ENCODE data around the gene IGF1R.
"Not testable (repeated sequence)": the region's sequence is repeated elsewhere in the genome, so short reads cannot be mapped to it uniquely, and the experiment has no call there.

IGF1R gene

DNA sequence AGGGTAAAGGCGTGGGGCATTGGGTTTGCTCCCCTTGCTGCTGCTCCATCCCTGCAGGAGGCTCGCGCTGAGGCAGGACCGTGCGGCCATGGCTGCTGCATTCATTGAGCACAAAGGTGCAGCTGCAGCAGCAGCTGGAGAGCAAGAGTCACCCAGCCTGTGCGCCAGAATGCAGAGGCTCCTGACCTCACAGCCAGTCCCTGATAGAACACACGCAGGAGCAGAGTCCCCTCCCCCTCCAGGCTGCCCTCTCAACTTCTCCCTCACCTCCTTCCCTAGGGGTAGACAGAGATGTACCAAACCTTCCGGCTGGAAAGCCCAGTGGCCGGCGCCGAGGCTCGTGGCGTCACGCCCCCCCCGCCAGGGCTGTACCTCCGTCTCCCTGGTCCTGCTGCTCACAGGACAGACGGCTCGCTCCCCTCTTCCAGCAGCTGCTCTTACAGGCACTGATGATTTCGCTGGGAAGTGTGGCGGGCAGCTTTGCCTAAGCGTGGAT is 312.3 kb downstream of the IGF1R start:
- DNase-seq (ENCODE audit: low read depth in 2 of 2), result no peak

DNA sequence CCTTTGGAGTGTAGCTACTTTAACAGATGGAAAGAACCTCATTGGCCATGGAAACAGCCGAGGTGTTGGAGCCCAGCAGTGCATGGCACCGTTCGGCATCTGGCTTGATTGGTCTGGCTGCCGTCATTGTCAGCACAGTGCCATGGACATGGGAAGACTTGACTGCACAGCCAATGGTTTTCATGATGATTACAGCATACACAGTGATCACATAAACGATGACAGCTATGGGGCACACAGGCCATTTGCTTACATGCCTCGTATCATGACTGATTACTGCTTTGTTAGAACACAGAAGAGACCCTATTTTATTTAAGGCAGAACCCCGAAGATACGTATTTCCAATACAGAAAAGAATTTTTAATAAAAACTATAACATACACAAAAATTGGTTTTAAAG is 315.1 kb downstream of the IGF1R start:
- DNase-seq (ENCODE audit: low read depth in 2 of 2), result no peak

DNA sequence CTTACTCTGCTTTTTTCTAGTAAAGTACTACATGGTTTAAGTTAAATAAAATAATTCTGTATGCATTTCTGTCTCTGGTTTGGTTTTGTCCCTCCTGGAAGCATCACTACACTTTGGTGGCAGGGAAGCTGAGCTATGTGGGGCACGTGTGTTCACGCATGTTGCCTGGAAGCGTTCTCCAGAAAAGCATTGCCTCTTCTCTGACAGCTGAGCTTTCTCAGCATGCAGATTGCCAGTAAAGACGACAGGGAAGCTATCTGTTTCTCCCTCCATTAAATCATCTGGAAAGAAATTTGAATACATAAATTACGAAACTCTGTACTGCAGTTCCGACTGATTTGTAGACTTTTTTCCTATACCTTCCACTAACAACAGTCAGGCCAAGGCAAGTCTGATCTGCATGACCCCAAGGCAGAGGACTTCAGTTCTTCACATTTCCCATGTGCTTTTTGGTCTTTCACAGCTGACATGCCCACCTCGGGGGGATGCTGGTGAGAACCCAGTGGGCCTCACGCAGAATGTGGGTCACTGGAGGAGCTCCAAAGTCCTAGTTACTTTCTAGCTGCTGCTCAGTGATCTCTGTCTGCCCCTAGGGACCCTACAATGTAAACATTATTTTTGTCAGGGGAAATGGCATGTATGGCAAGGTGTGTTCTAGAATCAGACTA is 316.3 kb downstream of the IGF1R start:
- no peak for DNase-seq (ENCODE audit: low read depth in 2 of 2)

DNA sequence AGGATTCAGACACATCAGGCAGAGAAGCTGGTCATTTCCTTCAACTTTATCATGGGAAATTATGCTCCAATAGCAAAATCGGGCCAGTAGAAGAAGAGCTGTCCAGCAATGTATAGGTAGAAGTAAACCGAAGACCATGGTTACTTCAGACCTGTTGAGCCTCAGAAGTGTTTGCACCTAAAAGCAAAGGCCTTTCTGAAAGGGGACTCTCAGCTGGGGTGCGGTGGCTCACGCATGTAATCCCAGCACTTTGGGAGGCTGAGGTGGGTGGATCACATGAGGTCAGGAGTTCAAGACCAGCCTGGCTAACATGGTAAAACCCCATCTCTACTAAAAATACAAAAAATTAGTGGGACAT is 316.8 kb downstream of the IGF1R start:
- not testable (repeated sequence) for DNase-seq (ENCODE audit: low read depth in 2 of 2)

DNA sequence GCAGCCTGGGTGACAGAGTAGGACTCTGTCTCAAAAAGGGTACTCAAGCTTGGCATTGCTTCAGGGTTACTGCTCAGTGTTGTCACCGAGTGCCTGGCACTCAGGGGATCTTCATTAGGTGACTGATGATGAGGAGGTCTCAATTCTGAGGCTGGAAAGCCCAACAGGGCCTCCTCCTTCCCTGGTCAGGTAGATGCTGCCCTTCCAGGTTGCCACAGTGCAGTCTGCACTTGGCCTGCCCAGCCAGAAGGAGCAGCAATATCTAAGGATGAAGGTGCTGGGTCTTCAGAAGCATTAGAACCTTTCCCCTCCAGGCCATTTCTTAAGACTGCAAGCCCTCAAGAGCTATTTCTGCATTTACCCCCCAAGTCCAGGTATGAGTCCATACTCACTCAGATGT is 317.3 kb downstream of the IGF1R start:
- no peak for DNase-seq (ENCODE audit: low read depth in 2 of 2)

DNA sequence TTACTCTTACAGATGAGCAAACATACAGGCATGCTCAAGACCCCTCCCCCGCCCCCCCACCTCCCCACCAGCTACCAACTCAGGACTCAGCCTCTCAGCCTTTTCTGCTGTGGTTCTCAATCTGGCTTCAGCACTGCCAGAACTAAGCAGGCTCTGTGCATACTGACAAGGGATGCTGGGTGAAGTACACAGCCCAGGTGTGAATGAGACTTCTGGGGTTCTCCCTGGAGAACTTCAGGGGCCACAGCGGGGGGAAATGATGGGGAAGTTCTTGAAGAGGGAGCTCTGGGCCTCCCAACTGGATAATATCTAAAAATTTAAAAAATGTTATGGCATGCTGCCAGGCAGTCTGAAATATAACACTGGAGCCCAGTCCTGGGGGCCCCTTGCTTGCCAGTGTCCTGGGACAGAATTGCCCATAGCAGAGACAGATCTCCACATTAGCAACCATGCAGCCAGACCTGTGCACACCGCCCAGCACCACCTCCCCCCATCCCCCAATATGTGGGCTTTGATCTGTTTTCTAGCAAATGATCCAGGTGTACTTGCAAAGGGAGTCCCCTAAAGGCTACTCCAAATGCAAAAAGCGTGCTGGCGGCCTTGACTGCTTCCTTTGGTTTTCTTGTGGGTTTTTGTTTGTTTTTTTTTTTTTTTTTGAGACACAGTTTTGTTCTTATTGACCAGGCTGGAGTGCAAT is 317.9 kb downstream of the IGF1R start:
- DNase-seq (ENCODE audit: low read depth in 2 of 2), result no peak

DNA sequence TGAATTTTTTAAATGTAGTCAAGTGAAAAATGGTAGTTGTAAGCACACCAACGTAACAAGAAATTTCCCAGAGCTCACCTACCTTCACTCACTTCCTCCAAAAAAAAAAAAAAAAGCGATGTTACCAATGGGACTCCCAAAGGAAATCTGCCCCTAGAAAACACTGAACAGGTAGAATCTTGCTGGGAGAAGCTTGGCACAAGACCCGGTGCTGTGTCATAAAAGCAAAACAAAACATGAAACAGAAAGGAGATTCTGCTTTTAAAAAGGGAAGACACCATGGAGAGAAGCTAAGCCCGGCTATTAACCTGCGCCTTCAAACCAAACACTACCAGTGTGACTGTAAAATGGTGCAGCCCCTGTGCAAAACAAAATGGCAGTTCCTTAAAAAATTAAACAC is 318.8 kb downstream of the IGF1R start:
- DNase-seq (ENCODE audit: low read depth in 2 of 2), result no peak

DNA sequence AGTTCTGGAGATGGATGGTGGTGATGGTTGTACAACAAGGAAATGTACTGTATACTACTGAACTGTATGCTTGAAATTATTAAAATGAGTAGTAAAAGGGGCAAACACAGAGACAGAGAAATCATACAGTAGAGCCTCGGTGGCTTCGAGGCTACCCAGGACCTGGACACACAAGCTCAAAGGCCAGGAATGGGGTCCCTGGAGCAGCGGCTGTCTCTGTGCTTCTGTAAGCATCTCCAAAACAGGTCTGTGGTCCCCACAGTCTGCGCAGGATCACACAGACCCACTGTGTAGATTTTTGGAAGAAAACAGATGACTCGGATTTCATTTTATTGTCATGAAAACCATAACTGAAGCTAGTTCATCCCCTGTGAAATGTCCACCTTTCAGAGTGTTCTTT is 319.6 kb downstream of the IGF1R start:
- no peak for DNase-seq (ENCODE audit: low read depth in 2 of 2)

DNA sequence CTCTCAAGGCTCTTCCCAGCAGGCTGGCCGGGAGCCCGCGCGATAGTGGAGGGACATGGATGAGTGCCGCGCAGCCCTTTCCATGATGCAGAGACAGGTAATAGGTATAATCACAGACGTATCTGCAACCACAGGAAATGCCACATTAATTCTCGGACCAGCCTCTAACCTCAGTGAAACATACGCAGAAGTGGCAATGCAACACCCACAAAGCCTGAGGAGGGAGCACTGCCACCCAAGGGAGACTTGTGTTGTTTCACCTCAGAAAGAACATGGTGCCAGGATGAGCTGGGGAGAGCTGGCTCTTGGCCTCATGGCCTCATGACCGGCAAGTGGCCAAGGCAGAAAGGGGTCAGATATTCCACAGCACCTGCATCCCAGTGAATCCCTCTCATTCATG is 320.2 kb downstream of the IGF1R start:
- DNase-seq (ENCODE audit: low read depth in 2 of 2), result no peak

DNA sequence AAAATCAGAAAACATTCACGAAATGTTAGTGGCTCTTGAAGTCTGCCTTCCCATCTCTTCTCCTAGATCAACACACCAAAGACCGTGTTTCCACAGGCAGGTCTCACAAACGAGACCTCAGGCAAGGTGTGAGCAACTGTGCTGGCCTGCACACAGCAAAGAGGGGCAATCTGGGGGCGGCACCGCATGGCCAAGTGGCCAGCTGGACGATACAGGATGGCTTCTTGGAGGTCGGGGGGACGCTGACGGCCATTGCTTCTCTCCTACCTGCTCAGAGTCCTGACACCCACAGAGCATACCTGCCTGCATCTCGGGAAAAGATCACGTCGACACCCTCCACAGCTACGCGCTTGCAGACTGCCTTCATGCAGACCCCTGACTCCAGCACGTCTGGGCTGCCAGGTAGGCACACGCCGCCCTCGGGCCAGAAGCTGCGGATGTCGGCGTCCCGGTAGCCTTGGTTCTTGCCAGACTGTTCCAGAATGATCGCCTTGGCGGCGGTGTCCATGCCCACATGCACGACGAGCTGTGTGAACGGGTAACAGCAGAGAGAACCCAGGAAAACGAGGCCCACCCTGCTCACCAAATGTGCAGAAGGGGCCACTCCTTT is 320.9 kb downstream of the IGF1R start:
- no peak for DNase-seq (ENCODE audit: low read depth in 2 of 2)

DNA sequence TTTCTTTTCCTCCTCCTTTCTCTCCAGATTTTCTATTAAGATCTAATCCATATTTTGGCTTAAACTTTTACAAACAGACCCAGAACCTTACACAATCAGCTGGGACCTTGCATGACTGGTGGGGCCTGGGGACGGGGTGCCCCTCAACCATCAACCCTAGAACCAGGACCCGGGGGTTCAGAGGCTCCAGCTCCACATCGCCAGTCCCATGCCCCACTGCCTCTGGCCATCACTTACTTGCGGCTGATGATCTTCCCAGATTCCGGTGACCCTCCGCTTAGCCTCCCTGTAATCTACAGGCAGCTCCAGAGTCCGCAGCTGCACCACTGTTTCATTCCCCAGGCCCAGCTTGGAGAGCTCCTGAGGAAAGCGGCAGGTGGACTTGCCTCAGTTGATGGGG is 322.5 kb downstream of the IGF1R start:
- DNase-seq (ENCODE audit: low read depth in 2 of 2), result no peak

DNA sequence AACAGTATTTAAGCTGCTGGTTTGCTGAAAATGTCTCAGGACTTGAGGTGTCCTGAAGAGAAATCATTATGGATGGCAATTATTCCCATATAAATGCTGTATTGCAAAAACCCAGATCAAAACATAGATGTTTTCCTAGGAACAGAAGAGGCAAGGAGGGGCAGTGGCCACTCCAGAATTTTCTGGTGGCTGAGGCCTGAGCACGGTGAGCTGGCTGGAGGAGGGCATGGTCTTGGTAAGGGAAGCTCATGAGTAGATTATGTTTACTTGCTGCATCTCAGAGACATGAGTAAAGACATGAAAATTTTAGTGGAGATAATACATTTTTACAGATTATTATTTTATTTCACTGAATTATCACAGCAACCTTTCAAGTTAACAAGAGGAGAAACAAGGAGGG is 328.2 kb downstream of the IGF1R start:
- DNase-seq (ENCODE audit: low read depth in 2 of 2), result no peak

DNA sequence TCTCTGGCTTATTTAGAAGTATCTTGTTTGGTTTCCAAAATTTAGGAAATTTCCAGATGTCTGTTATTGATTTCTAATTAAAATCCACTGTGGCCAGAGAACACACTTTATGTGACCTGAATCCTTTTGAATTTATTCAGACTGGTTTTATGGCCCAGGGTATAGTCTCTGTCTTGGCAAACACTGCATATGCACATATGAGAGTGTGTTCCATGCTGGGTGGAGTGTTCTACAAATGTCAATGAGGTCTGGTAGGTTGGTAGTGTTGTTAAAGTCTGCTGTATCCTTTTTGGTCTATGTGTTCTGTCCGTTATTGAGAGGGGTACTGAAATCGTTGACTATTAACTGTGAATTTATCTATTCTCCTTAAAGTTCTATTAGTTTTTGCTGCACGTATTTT is 329.1 kb downstream of the IGF1R start:
- no peak for DNase-seq (ENCODE audit: low read depth in 2 of 2)

DNA sequence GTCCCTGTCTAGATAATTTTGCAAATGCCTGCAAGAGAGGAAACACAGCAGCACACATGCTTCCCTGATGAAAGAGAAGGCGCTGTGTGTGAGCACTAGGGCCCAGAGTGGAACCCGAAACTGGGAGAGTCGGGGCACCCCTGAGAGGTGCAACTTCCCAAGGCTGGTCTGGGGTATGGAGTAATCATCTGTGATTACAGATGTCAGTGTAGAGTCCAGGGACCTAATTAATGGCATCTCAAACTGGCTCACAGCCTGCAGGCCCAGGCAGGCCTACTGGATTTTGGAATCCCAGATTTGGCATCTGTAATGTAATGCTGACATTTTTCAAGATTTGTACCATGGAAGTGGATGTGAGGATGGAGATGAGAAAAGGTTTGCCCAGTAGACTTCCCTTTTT is 329.8 kb downstream of the IGF1R start:
- no peak for DNase-seq (ENCODE audit: low read depth in 2 of 2)

DNA sequence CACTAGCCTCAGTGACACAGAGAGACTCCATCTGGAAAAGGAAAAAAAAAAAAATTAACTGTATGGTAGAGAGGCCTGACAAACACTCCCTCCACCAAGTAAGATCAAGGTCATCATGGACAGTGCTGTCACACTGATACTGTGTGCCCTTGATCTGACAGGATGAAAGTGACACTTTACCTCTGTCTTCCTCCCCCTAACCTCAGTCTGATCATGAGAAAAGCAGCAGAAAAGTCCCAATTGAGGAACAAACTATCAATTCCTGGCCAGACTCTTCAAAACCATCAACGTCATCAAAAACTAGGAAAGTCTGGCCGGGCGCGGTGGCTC is 332.5 kb downstream of the IGF1R start:
- DNase-seq (ENCODE audit: low read depth in 2 of 2), result no peak

DNA sequence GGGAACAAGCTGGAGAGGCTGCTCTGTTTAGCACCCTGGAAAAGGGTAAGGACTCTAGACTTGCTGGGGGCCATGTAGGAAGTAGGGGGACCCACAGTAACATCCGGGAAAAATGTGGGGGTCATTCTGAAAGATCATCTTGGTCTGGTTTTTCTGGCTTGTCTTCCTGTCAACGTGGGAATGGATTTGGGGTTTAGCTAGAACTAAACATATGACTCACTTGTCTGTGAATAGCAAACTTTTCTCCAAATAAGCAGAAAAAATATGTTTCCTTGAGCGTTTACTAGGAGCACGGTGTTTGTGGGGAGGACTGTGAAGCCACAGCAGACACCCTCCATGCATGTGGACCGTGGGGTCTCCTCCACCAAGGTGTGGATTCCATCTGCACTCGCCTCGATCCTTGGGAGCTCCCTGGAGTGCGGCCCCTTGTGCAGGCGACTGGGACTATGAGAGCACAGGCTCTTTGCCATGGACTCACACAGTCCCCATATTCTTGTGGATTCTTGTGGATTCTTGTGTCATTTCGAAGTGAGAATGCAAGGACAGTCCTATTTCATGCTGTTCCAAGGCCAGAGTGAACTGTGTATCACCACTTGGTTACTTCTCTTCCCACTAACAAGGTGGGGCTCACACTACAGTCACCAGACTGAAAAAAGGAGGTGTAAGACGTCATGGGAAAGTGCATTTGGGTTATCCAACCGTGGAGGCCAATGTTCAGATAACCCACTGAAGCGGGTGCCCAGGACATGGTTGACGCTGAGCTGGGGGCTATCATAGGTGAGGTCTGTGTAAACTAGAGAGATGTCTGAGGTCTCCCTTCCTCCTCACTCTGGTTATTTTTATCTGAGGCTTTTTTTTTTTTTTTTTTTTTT is 333.7 kb downstream of the IGF1R start:
- no peak for DNase-seq (ENCODE audit: low read depth in 2 of 2)

DNA sequence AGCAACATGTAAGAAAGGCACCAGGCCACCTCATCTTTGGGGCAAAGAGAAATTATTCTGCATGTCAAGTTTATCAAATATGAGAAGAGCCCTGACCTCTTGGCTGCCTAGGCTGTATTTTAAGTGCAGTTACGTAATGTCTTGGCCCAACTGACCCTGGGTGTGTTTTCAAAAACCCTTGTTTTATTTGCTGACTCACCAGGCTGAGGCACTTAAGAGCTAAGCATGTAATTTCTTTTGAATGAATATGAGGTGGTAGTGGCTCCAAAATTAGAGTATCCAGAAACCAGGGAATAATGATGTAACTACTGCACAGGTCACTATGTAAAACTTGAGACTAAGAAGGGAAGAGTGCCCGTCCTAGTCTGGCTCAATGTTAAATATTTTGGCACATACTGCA is 335.0 kb downstream of the IGF1R start:
- no peak for DNase-seq (ENCODE audit: low read depth in 2 of 2)

DNA sequence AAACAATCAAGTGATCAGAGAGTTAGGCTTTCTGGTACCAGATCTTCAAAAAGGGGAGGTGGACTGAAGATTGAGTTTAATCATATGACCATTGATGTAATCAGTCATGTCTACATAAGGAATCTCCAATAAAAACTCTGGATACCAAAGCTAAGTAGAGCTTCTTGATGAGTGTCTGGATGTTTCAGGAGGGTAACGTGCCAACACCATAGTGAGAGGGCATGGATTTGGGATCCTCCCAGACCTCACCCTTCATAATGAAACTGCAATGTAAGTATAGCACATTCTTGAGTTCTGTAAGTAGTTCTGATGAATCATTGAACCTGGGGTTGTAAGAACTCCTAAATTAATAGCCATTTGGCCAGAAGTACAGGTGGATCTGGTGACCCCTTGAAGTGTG is 337.9 kb downstream of the IGF1R start:
- no peak for DNase-seq (ENCODE audit: low read depth in 2 of 2)

DNA sequence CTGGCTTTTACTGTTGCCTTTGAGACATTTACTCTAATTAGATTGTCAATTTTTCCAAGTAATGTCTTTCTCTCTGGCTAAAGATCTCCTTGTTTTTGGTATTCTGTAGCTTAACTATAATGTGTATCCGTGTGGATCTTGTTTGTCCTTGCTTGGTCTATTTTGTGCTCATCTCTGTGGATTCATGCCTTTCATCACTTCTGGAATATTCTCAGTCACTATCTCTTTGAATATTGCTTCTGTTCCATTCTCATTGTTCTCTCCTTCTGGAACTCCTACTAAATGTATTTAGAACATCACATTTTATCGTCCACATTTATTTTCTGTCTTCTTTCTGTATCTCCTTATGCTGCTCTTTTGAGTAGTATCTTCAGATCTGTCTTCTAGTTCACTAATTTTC is 346.6 kb downstream of the IGF1R start:
- no peak for DNase-seq (ENCODE audit: low read depth in 2 of 2)

DNA sequence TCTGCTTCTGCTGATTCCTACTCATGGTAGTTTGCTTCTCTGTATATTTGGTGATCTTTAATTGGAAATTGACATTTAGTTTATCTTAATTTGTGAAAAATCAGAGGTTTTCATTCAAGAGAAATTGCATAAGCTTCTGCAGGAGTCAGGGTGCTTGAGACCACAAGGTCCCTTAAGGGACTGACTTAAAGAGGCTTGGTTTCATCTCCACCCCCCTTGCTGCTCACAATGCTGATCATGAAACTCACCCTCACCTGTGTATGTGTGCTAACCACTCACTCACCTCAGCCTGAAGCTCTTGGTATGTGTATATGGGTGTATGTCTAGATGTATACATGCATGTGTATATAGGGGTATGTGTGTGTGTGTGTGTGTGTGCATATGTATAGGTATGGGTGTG is 347.8 kb downstream of the IGF1R start:
- no peak for DNase-seq (ENCODE audit: low read depth in 2 of 2)

DNA sequence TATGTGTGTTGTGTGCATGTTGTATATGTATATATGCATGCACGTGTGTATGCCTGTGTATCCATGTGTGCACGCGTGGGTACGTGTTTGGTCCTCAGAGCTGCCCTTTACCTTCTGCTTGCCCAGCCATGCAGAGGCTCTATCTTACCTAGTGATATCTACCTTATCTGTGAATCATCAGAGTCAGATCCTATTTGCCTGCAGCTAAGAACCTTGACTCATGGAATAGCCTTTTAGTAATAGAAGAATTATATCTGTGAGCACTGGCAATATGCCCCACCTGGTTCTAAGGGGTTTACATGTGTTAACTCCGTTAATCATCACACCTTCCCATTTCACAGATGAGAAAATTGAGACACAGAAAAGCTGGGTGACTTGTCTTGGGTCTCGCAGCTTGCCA is 348.3 kb downstream of the IGF1R start:
- no peak for DNase-seq (ENCODE audit: low read depth in 2 of 2)

DNA sequence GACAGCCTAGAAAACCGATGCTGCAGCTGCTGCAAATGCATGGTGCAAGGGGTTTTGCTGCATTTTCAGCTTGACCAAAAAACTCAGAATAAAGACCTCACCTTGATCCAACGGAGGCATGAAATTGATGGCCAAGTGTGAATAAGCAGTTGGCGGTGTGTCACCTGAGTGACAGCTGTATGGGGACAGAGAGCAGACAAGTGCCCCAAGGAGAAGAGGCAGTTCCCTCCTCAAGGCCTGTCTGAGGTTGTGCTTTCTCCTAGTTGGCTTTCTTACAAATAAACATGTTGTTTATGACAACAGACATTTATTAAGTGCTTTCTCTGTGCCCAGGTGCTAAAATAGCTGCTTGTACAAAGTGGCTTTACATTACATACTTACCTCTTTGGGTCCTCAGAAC is 349.0 kb downstream of the IGF1R start:
- no peak for DNase-seq (ENCODE audit: low read depth in 2 of 2)

DNA sequence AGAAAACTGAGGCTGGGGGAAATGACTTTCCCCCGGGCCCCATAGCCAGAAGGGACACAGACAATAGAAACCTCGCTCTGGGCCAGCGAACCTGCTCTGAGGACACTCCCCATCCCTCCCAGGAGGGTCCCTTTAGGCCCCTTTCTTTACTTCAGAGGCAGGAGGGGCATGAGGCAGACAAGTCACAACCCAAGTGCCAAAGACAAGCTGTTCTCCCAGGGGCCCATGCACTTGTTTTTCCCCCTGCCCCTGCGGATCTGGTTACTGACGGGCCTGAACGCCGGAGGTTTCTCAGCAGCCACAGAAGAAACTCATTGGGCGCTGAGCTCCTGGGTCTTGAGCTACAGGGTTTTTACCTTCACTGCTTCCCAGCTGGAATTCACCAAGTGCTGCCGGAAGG is 349.4 kb downstream of the IGF1R start:
- DNase-seq (ENCODE audit: low read depth in 2 of 2), result no peak

Data from stimulated activated CD4-positive, alpha-beta T cell treated with anti-CD3 and anti-CD28 coated beads, Interleukin-4, amount 100 ng/mL, for 48 hours (primary cell).